Peyer's patch (tissue), 4 donors: ENCODE data around the gene SYVN1. TPM values are rescaled to one million over a fixed set of nuclear protein-coding genes. Genes with fewer than 3 reads are reported as not detected.
A peak's percentile ranks its signal among the peaks of the same experiment; 100 is the strongest.
"Not testable (repeated sequence)": the region's sequence is repeated elsewhere in the genome, so short reads cannot be mapped to it uniquely, and the experiment has no call there.

Source experiments
- DNase-seq, 3 donors: peaks; one replicate each; pipeline ENCODE4 v3.0.0-alpha.2; 2017 to 2019
- H3K27ac ChIP-seq, 4 donors: fragments of 200-600 bp; sonication (generic); one replicate each; pipeline ENCODE4 v1.5.1; 2016 to 2019
- H3K27me3 ChIP-seq, 2 donors: fragments of 200-600 bp; sonication (generic); one replicate each; pipeline ENCODE4 v1.5.1; 2019
- H3K36me3 ChIP-seq, 3 donors: fragments of 200-600 bp; sonication (generic); one replicate each; pipeline ENCODE4 v1.5.1; 2016 to 2019
- H3K4me1 ChIP-seq, 4 donors: fragments of 200-600 bp; sonication (generic); one replicate each; pipeline ENCODE4 v1.5.1; 2016 to 2019
- H3K4me3 ChIP-seq, 4 donors: fragments of 200-600 bp; sonication (generic); 1 replicate in 3 of 4; 2 replicates in 1 of 4; pipeline ENCODE4 v1.5.1; 2016 to 2019; ENCODE audit warnings: mild to moderate bottlenecking in 1 of 4
- H3K9me3 ChIP-seq, 4 donors: fragments of 200-600 bp; sonication (generic); one replicate each; pipeline ENCODE4 v1.5.1; 2016 to 2019; ENCODE audit warnings: mild to moderate bottlenecking in 1 of 4
- POLR2A ChIP-seq, 2 donors: fragments of 450-650 bp; IDR thresholded peaks; one replicate each; pipeline ENCODE4 v1.5.1; 2017; ENCODE audit warnings: antibody characterized with exemption in 2 of 2, mild to moderate bottlenecking in 2 of 2, moderate library complexity in 2 of 2
- total RNA-seq, 4 donors: library from RNA; depleted of rRNA; stranded (reverse); fragments of >200 nt; gene quantifications; one replicate each; pipeline ENCODE4 v1.1.0, GENCODE V29; 2016
- TF ChIP-seq, protein P1 (sequence below), 6 experiments: fragments of 450-650 bp in 4 of 6; fragments of 200-600 bp in 2 of 6; sonication (generic) in 1 of 6; IDR thresholded peaks; one replicate each; pipeline ENCODE4 v1.5.1; 2017 to 2019; ENCODE audit warnings: antibody characterized with exemption in 6 of 6, mild to moderate bottlenecking in 3 of 6, moderate library complexity in 1 of 6

Gene SYVN1
- total RNA-seq, 4 donors from 2014 or later, result 37.1 to 61.9 (median 51.6) TPM

DNA sequence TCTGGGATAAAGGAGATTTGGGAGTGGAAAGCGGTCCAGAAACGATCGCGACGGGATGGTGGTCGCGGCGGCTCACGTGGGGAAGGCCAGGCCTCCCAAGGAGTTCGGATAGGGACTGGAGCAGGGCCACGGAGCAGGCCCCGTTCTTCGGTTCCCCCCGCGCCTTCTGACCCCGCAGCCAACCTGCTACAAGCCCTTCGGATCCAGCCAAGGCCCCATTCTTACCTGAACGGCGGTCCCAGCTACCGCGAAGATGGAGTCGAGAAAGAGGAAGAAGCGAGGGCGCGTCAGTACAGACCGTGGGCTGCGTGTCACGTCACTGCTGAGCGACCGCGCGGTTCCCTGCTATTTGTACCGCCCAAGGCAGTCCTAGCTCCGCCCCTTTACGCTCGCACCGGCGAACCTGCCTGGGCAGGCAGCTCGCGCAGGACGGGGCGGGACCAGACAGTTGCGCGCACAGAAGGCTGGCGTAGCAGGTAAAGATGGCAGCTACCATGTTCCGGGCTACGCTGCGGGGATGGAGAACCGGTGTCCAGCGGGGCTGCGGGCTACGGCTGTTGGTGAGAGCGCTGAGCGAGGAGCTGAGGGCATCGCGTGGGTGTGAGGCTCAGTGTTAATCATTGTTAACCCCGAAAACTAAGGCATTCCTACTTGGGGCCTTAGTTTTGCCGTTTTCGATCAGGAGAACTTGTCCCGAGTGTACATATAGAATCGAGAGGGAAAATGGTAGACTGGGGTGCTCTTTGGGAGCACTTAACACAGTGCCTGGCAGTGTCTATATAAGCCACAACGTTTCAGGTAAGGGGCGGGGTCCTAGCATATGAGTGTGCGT, 12.2 kb downstream of the SYVN1 start, which contains the start of the genes FAU and MRPL49:
TSS of gene FAU (minus strand) at position 270 of the 832 bp plus-strand sequence. CDS start 321 bp downstream, outside the sequence.
TSS of gene MRPL49 (plus strand) at position 457 of the 832 bp plus-strand sequence. CDS start at position 483, 26 bp downstream.
- Histone ChIP-seq H3K4me1 (peaks cover 0 to 29% (median 13%) of the 10 kb centered on the region in 4 donors), H3K4me3 (peak within 1 kb of the TSS; percentile 75 to 89 (median 83)), H3K27ac (peak within 1 kb of the TSS; percentile 95 to 99 (median 96)), H3K9me3 (no peaks in the 10 kb centered on the region), H3K27me3 (no peaks in the 10 kb centered on the region), H3K36me3 (peaks cover 0 to 52% (median 0%) of the 10 kb centered on the region in 3 donors)
- peak; percentile 99 to 100 (median 99) for DNase-seq
- TF ChIP-seq POLR2A (IDR thresholded peaks at IDR 0.05), result peak; percentile 94 to 99
- TF ChIP-seq, protein P1, sequence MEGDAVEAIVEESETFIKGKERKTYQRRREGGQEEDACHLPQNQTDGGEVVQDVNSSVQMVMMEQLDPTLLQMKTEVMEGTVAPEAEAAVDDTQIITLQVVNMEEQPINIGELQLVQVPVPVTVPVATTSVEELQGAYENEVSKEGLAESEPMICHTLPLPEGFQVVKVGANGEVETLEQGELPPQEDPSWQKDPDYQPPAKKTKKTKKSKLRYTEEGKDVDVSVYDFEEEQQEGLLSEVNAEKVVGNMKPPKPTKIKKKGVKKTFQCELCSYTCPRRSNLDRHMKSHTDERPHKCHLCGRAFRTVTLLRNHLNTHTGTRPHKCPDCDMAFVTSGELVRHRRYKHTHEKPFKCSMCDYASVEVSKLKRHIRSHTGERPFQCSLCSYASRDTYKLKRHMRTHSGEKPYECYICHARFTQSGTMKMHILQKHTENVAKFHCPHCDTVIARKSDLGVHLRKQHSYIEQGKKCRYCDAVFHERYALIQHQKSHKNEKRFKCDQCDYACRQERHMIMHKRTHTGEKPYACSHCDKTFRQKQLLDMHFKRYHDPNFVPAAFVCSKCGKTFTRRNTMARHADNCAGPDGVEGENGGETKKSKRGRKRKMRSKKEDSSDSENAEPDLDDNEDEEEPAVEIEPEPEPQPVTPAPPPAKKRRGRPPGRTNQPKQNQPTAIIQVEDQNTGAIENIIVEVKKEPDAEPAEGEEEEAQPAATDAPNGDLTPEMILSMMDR (IDR thresholded peaks at IDR 0.05), result peak in 1 of 6 experiments; percentile 18

DNA sequence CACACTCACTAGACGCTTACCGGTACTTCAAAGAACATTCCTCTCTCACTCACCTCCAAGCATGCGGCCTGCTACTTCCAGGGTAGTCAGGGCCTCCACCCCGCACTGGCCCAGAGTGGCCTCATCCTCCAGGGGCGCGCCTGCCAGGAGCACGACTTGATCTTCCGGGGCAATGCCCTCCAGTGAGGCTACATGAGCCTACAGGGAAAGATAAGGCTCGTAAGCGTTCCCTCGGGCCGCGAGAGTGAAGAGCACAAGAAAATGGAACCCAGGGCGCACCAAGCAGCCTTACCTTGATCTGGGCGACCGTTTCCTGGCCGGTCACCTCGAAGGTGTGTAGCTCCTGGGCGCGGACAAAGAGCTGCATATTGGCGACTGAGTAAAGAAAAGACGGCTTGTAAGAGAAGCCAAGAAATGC, 12.9 kb downstream of the SYVN1 start:
- Histone ChIP-seq H3K4me3 (peak overlapping the region; percentile 75 to 89 (median 83)), H3K9me3 (no peaks in the 10 kb centered on the region), H3K27ac (peak overlapping the region; percentile 95 to 99 (median 96)), H3K27me3 (no peaks in the 10 kb centered on the region), H3K36me3 (peaks cover 0 to 46% (median 0%) of the 10 kb centered on the region in 3 donors), H3K4me1 (peaks cover 2 to 35% (median 18%) of the 10 kb centered on the region in 4 donors)
- DNase-seq, result peak in 2 of 3 donors; percentile 71 to 74
- TF ChIP-seq POLR2A (IDR thresholded peaks at IDR 0.05), result peak in 1 of 2 donors; percentile 15
- TF ChIP-seq, protein P1 (IDR thresholded peaks at IDR 0.05), result no peak

DNA sequence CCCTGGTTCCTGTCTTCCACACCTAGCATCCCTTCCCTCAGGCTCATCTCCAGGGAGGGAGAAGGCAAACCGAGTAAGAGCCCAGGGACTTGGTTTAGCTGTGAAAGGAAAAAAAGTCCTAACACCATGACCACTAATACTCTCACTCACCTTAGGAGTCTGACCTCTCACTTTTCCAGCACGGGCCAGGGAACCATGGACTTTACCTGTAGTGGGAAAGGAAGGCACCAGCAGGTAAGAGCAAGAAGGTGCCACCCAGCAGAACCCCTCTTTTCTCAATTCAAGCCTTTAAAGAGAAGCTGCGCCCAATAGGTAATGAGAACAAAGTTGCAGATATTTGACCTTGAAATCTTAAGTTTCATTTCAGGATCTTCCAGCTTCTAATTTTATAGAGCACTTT, 13.5 kb downstream of the SYVN1 start:
- Histone ChIP-seq H3K9me3 (no peaks in the 10 kb centered on the region), H3K4me1 (peaks cover 3 to 42% (median 23%) of the 10 kb centered on the region in 4 donors), H3K27me3 (no peaks in the 10 kb centered on the region), H3K4me3 (peak overlapping the region in 3 of 4 donors; percentile 75 to 89 (median 88)), H3K36me3 (peaks cover 0 to 39% (median 0%) of the 10 kb centered on the region in 3 donors), H3K27ac (peak overlapping the region; percentile 95 to 99 (median 96))
- TF ChIP-seq, protein P1 (IDR thresholded peaks at IDR 0.05), result no peak
- TF ChIP-seq POLR2A (IDR thresholded peaks at IDR 0.05), result no peak
- DNase-seq, result peak in 1 of 3 donors; percentile 12

DNA sequence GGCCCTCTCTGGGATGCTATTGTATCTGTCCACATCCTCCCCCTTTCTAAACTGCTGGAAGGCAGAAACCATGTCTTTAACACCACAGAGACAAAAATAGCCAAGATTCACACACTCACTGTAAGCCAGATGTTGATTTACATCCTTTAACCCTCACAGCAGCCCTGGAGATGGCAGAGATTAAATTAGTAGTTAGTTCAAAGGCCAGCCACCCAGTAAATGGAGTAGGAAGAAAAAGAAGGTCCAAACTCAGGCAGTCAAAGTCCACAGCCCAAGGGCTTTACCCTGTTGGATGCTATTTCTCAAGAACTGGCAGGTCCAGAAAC, 14.7 kb downstream of the SYVN1 start:
- no peaks in the 10 kb centered on the region for H3K27me3 ChIP-seq
- DNase-seq, result peak in 1 of 3 donors; percentile 34
- H3K4me3 ChIP-seq, result no peak overlapping the region
- peaks cover 3 to 46% (median 24%) of the 10 kb centered on the region in 4 donors for H3K4me1 ChIP-seq
- no peaks in the 10 kb centered on the region for H3K9me3 ChIP-seq
- peak overlapping the region in 1 of 4 donors; percentile 6 for H3K27ac ChIP-seq
- TF ChIP-seq, protein P1 (IDR thresholded peaks at IDR 0.05), result no peak
- no peak for TF ChIP-seq POLR2A (IDR thresholded peaks at IDR 0.05)
- H3K36me3 ChIP-seq, result peaks cover 0 to 27% (median 0%) of the 10 kb centered on the region in 3 donors

DNA sequence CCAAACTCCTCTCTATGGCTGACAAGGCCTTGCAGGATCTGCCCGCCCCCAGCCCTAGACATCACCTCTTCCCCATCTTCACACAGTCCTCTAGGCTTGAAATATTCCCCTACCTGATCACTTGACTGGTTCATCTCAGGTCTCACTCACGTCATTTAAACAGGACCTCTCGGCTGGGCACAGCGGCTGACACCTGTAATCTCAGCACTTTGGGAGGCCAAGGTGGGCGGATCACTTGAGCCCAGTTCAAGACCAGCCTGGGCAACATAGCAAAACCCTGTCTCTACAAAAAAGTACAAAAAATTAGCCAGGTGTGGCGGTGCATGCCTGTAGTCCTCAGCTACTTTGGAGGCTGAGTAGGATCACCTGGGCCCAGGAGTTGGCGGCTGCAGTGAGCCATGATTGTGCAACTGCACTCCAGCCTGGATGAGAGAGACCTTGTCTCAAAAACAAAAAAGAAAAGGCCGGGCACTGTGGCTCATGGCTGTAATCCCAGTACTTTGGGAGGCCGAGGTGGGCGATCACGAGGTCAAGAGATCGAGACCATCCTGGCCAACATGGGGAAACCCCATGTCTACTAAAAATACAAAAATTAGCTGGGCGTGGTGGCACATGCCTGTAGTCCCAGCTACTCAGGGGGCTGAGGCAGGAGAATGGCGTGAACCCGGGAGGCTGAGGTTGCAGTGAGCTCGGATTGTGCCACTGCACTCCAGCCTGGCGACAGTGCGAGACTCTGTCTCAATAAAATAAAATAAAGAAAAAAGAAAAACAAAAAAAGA, 15.2 kb downstream of the SYVN1 start:
- not testable (repeated sequence) for H3K4me3 ChIP-seq, H3K27me3 ChIP-seq, H3K9me3 ChIP-seq
- peak in 2 of 3 donors; percentile 19 to 32 for DNase-seq
- H3K4me1 ChIP-seq, result peaks cover 3 to 46% (median 24%) of the 10 kb centered on the region in 4 donors
- peaks cover 0 to 24% (median 0%) of the 10 kb centered on the region in 3 donors for H3K36me3 ChIP-seq
- peak overlapping the region in 1 of 4 donors; percentile 93 for H3K27ac ChIP-seq
